Stimulated activated CD8-positive, alpha-beta memory T cell treated with anti-CD3 and anti-CD28 coated beads, Interleukin-15, amount 100 ng/mL, for 4 hours (primary cell): ENCODE results near the gene GALNT10.

ENCODE experiments used
- DNase-seq, 2 donors: peaks; one replicate each; pipeline ENCODE4 v3.0.0-alpha.2; 2020; ENCODE audit warnings: low read depth in 2 of 2

The GALNT10 gene

GRCh38 chr5:154405078-154405792, 214.7 kb downstream of the GALNT10 start:
- peak; percentile 30 to 40 for DNase-seq

GRCh38 chr5:154406231-154406630, 215.7 kb downstream of the GALNT10 start:
- no peak for DNase-seq

GRCh38 chr5:154406826-154407225, 216.3 kb downstream of the GALNT10 start:
- DNase-seq = no peak

GRCh38 chr5:154408811-154409210, 218.3 kb downstream of the GALNT10 start:
- no peak for DNase-seq

- no peak for DNase-seq
Measured at GRCh38 chr5:154409230-154409840, 218.8 kb downstream of the GALNT10 start.

- DNase-seq = no peak
Measured at GRCh38 chr5:154410008-154410407, 219.5 kb downstream of the GALNT10 start.

GRCh38 chr5:154410786-154411185, 220.3 kb downstream of the GALNT10 start:
- DNase-seq = no peak

- DNase-seq = no peak
Measured at GRCh38 chr5:154411338-154411737, 220.8 kb downstream of the GALNT10 start.

- DNase-seq = no peak
Measured at GRCh38 chr5:154412316-154412715, 221.8 kb downstream of the GALNT10 start.

- DNase-seq = no peak
Measured at GRCh38 chr5:154412925-154413324, 222.4 kb downstream of the GALNT10 start.

GRCh38 chr5:154415114-154415513, 224.6 kb downstream of the GALNT10 start:
- no peak for DNase-seq

GRCh38 chr5:154418344-154418820, 227.8 kb downstream of the GALNT10 start:
- no peak for DNase-seq

GRCh38 chr5:154419236-154419635, 228.7 kb downstream of the GALNT10 start:
- no peak for DNase-seq

GRCh38 chr5:154421868-154422267, 231.3 kb downstream of the GALNT10 start:
- DNase-seq = no peak

- DNase-seq = no peak
Measured at GRCh38 chr5:154422298-154422697, 231.8 kb downstream of the GALNT10 start.

- no peak for DNase-seq
Measured at GRCh38 chr5:154428208-154428607, 237.7 kb downstream of the GALNT10 start.

- no peak for DNase-seq
Measured at GRCh38 chr5:154429341-154429740, 238.8 kb downstream of the GALNT10 start.

GRCh38 chr5:154430466-154430865, 239.9 kb downstream of the GALNT10 start:
- no peak for DNase-seq

- DNase-seq = no peak
Measured at GRCh38 chr5:154430961-154431630, 240.6 kb downstream of the GALNT10 start.

GRCh38 chr5:154435226-154435625, 244.7 kb downstream of the GALNT10 start:
- DNase-seq = no peak

GRCh38 chr5:154437281-154437965, 246.9 kb downstream of the GALNT10 start:
- no peak for DNase-seq

GRCh38 chr5:154440540-154440939, 250.0 kb downstream of the GALNT10 start:
- no peak for DNase-seq
